ENCODE results near the gene PICALM. TPM values are rescaled to one million over a fixed set of nuclear protein-coding genes. Genes with fewer than 3 reads are reported as not detected.

The PICALM gene
- total RNA-seq, 2 donors from 2014 or later, result 116 to 162 TPM

DNA sequence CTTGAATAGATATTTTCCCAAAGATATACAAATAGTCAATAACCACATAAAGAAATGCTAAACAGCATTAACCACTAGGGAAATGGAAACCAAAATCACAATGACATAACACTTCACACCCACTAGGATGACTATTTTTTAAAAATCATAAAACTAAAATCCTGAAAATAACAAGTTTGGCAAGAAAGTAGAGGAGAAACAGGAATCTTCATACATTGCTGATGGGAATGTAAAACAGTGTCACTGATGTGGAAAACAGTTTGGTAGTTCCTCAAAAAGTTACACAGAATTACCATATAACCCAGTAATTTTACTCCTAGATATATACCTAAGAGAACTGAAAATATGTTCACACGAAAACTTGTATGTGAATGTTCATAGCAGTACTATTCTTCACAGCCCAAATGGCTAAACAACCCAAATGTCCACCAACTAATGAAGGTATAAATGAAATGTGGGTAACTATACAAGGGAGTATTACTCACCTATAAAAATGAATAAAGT, 12.5 kb downstream of the PICALM start:
- TF ChIP-seq, protein P1, sequence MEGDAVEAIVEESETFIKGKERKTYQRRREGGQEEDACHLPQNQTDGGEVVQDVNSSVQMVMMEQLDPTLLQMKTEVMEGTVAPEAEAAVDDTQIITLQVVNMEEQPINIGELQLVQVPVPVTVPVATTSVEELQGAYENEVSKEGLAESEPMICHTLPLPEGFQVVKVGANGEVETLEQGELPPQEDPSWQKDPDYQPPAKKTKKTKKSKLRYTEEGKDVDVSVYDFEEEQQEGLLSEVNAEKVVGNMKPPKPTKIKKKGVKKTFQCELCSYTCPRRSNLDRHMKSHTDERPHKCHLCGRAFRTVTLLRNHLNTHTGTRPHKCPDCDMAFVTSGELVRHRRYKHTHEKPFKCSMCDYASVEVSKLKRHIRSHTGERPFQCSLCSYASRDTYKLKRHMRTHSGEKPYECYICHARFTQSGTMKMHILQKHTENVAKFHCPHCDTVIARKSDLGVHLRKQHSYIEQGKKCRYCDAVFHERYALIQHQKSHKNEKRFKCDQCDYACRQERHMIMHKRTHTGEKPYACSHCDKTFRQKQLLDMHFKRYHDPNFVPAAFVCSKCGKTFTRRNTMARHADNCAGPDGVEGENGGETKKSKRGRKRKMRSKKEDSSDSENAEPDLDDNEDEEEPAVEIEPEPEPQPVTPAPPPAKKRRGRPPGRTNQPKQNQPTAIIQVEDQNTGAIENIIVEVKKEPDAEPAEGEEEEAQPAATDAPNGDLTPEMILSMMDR (IDR thresholded peaks at IDR 0.05), result no peak
- Histone ChIP-seq H3K27ac (no peak overlapping the region), H3K9ac (ENCODE audit: low read depth in 2 of 2, low read length in 2 of 2) (no peak overlapping the region), H3K9me3 (no peaks in the 10 kb centered on the region), H3K4me1 (peaks cover 8% of the 10 kb centered on the region), H3K36me3 (no peaks in the 10 kb centered on the region), H3K4me3 (no peak overlapping the region), H3K27me3 (no peaks in the 10 kb centered on the region)
- intact Hi-C loops (cut with DNase I), result no loop called here
- no peak for DNase-seq

DNA sequence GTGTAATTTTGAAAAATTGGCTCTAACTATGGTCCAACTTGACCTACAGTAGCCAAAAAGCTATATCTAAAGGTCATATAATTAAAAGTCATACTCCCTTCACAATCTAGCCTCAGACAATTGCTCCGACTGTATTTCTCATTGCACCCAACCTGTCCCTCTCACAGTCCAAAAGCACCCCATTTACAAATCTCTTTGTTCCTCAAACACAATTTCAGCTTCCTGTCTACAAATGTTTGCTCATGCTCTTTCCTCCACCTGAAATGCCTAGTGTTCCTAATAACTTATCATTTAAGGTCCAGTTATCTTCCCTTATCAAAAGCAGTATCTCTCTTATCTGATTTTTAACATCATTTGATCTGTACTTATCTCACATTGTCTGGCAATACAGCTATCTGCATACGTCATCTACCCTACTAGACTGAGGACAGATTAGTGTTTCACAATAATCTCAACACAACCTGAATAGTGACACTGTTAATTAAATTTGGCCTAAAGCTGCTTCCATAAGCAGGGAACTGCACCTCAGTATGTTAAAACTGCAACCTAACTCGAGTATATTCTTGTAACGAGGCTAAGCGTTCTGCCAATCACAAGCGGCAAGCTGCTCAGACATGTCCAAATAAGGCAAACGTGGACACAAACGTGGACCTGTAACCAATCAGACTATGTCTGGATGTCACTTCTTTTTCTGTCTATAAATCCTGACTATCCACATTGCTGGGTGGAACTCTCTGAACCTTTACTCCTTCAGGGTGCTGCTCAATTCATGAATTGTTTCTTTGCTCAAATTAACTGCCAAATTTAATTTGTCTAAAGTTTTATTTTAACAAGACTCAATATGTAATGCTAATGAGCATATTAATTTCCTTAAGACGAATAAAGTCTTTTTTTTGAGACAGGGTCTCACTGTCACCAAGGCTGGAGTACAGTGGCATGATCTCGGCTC, 15.9 kb downstream of the PICALM start:
- H3K4me3 ChIP-seq, result no peak overlapping the region
- H3K4me1 ChIP-seq, result peaks cover 8% of the 10 kb centered on the region
- H3K27ac ChIP-seq, result no peak overlapping the region
- intact Hi-C loops (cut with DNase I), result no loop called here
- no peak for DNase-seq
- H3K9ac ChIP-seq (ENCODE audit: low read depth in 2 of 2, low read length in 2 of 2), result no peak overlapping the region
- no peaks in the 10 kb centered on the region for H3K36me3 ChIP-seq
- no peaks in the 10 kb centered on the region for H3K9me3 ChIP-seq
- H3K27me3 ChIP-seq, result no peaks in the 10 kb centered on the region
- TF ChIP-seq, protein P1 (IDR thresholded peaks at IDR 0.05), result no peak

DNA sequence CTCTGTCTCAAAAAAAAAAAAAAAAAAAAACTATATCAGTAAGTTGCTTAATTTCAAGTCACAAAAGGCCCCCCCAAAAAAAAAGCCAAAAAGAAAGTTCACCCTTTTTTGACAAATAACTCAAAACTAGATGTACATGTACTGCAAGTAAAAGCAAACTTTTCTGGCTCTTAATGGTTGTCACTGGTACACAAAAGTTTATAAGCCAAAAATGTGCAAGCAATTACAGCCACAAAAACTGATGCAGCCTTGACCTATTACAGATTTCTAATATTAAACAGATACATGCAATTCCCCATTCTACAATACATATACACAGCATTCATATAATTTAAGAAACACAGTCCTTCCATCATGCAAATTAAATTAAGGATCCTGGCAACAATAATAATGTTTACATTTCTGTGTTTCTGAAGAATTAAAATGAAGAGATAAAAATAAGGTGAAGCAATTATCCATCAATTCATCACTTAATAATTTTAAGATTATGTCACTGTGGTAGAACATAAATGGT, 18.6 kb downstream of the PICALM start:
- Histone ChIP-seq H3K36me3 (no peaks in the 10 kb centered on the region), H3K9ac (ENCODE audit: low read depth in 2 of 2, low read length in 2 of 2) (no peak overlapping the region), H3K4me3 (no peak overlapping the region), H3K27ac (no peak overlapping the region), H3K9me3 (no peaks in the 10 kb centered on the region), H3K27me3 (no peaks in the 10 kb centered on the region), H3K4me1 (peaks cover 8% of the 10 kb centered on the region)
- DNase-seq, result no peak
- intact Hi-C loops (cut with DNase I), result no loop called here
- TF ChIP-seq, protein P1 (IDR thresholded peaks at IDR 0.05), result no peak

DNA sequence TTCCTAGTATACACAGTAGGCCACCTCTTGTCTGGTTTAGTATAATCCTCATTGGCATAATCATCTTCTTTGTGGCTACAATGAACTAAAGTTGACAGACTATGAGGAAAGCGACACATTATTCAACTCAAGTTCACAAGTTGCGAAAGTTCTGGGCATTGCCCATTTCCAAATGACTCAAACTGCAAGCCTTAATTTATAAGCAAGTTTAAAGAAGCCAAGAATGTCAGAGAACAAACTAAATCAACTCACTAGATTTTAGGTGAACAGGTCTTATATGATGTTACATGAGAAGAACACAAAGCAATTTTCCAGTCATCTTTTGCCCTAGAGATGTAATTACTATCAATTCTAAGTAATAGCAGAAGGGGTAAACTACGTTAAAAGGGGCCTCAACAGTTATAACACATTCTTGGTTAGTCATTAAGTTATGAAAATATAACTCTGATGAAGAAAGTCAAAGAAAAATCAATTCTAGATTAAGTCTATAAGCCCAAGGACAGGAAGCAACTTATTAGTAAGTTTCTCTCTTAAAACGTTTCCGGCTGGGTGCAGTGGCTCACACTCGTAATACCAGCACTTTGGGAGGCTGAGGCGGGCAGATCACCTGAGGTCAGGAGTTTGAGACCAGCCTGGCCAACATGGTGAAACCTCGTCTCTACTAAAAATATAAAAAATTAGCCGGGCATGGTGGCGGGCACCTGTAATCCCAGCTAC, 21.5 kb downstream of the PICALM start:
- intact Hi-C loops (cut with DNase I), result no loop called here
- H3K27me3 ChIP-seq, result no peaks in the 10 kb centered on the region
- H3K36me3 ChIP-seq, result no peaks in the 10 kb centered on the region
- no peak for DNase-seq
- H3K9ac ChIP-seq (ENCODE audit: low read depth in 2 of 2, low read length in 2 of 2), result no peak overlapping the region
- H3K9me3 ChIP-seq, result no peaks in the 10 kb centered on the region
- TF ChIP-seq, protein P1 (IDR thresholded peaks at IDR 0.05), result no peak
- no peak overlapping the region for H3K4me3 ChIP-seq
- no peak overlapping the region for H3K27ac ChIP-seq
- H3K4me1 ChIP-seq, result no peaks in the 10 kb centered on the region

DNA sequence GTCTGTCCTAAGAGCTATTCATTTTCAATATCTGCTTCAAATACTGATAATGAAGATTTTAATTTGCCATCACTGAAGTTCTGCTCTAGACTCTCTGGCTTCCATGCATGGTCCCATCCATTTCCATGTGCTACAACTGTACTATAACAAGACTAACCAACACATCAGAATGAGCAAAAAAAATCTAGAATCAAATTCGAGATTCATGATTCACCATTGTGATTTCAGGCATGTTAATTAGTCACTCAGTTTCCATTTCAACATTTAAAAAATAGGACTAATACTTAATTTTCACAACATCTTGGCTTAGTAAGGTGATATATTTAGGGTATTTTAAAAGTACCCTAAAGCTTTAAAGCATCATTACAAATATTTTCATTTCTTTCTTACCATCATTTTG, 22.8 kb downstream of the PICALM start:
- no peak overlapping the region for H3K9ac ChIP-seq (ENCODE audit: low read depth in 2 of 2, low read length in 2 of 2)
- no peak overlapping the region for H3K27ac ChIP-seq
- TF ChIP-seq, protein P1 (IDR thresholded peaks at IDR 0.05), result no peak
- H3K4me1 ChIP-seq, result peaks cover 8% of the 10 kb centered on the region
- no peak overlapping the region for H3K4me3 ChIP-seq
- H3K36me3 ChIP-seq, result no peaks in the 10 kb centered on the region
- H3K9me3 ChIP-seq, result no peaks in the 10 kb centered on the region
- DNase-seq, result no peak
- H3K27me3 ChIP-seq, result no peaks in the 10 kb centered on the region
- intact Hi-C loops (cut with DNase I), result no loop called here

Measured in colonic mucosa (tissue), 4 donors.